GM19193 (cell line): ENCODE measurements around the gene HIGD1C.

Source experiments
- POLR2A ChIP-seq: IDR thresholded peaks from 4 replicates; pipeline ENCODE4 v1.6.1; 2011; ENCODE audit not compliant: insufficient read depth, insufficient read length; ENCODE audit errors: extremely low read depth

Gene HIGD1C

GRCh38 chr12:50960130-50960529, 7.8 kb downstream of the HIGD1C start:
- no peak for TF ChIP-seq POLR2A

GRCh38 chr12:50961708-50962107, 9.4 kb downstream of the HIGD1C start:
- TF ChIP-seq POLR2A, result no peak

GRCh38 chr12:50964432-50964831, 12.1 kb downstream of the HIGD1C start:
- no peak for TF ChIP-seq POLR2A

DNA sequence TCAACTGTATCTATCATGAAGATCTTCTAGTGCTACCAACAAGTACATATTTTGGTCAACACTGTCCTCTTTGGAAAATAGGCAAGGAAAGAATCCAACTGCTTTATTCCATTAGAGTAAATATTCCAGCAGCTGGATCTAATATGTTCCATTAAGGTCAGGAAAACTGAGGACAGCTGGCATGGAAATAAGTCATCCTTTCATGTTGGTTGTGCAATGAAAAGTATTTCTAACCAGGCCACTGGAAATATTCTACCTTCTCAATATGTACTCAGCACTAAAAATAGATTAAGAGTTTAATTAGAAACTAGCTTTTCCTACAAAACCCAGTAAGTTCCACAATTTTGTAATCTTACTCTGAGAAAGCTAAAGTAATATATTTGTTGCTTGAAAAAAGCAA, 19.6 kb downstream of the HIGD1C start:
- TF ChIP-seq POLR2A, result no peak

- TF ChIP-seq POLR2A, result no peak
These were observed 27.2 kb downstream of the HIGD1C start for GRCh38 chr12:50979369-50980052.

DNA sequence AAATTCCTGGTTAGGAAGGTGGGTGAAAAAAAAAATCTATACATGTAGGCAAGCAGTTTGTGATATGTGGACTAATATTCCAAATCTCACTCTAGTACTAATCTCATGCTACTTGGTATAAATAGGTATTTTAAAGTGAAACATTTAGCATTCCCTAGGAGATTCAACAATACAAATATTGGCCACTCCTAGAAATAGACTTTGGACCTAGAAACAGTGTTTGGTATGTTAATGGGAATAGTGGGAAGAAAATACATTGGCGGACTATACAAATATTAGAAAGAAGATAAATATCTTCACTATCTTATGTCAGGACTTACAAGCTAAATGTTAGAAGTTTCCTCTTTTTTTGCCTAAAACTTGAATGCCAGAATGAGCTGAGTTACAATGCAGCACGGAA, 28.2 kb downstream of the HIGD1C start:
- TF ChIP-seq POLR2A, result no peak

- no peak for TF ChIP-seq POLR2A
These were observed 29.2 kb downstream of the HIGD1C start for GRCh38 chr12:50981319-50982239.

GRCh38 chr12:50984586-50985298, 32.4 kb downstream of the HIGD1C start:
- no peak for TF ChIP-seq POLR2A

DNA sequence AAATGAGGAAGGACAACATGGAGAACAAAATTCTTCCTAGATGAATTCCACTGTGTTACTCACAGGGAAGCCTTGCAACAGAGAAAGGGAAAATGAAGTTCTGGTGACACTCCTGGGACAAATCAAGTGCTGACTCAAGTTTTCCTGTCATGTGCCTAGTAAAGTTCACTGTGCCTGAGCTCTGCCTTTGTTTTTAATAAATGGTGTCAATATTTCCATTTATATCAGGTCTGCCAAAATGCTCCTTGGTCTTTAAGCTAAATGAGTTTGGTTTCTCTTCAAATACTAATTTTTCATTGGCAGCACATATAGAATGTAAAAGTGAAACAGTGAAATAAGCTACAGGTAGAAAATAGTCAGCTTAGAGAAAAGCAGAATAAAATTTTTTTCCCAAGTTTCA, 33.0 kb downstream of the HIGD1C start:
- TF ChIP-seq POLR2A, result no peak

- no peak for TF ChIP-seq POLR2A
These were observed 34.8 kb downstream of the HIGD1C start for GRCh38 chr12:50986966-50987737.

GRCh38 chr12:50988051-50988450, 35.7 kb downstream of the HIGD1C start:
- TF ChIP-seq POLR2A, result no peak

- no peak for TF ChIP-seq POLR2A
These were observed 36.5 kb downstream of the HIGD1C start for GRCh38 chr12:50988871-50989270.

DNA sequence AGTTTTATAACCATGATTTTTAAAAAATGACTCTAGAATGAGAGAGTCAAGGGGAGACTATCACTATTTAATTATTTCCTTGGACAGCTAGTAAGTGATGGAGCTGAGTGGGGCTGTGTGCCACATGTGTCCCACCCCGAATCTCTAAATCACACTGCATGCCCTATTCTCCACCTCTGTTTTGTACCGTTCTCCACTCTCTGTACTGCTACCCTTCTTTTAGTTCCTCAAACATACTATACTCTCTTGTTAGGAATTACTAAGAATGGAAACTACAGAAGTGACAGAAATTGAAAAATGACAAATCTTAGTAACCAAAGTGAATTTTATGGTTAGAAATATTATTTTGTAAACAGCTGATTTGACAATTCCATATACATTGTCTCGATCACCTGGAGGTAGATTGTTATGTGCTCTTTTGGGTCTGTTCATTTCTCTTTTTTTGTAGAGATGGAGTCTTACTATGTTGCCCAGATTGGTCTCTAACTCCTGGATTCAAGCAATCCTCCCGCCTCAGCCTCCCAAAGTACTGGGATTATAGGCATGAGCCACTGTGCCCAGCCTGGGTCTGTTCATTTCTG, 37.9 kb downstream of the HIGD1C start:
- no peak for TF ChIP-seq POLR2A

- TF ChIP-seq POLR2A, result no peak
These were observed 38.4 kb downstream of the HIGD1C start for GRCh38 chr12:50990791-50991190.

DNA sequence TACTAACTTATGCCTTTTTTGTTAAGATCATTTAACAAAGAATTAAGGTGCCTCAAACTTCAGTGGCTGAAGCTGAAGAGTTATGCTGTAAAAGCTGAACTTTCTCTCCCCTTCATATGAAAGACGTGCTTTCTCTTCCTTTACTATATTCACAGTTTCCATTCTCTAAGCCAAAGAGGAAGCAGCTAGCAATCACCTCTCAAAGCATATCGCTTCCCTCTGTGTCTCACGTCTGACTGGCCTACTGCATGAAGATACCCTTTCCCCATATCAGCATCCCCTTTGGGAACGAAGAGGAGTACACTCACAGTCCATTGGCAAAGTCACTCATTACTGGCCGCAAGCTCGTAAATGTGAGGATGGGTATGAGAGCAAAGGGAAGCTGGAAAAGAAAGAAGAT, 38.9 kb downstream of the HIGD1C start:
- no peak for TF ChIP-seq POLR2A

GRCh38 chr12:50992819-50993218, 40.5 kb downstream of the HIGD1C start:
- TF ChIP-seq POLR2A, result no peak
